GM20000 (cell line): ENCODE data around the gene PITPNC1.
"Not testable (repeated sequence)": the region's sequence is repeated elsewhere in the genome, so short reads cannot be mapped to it uniquely, and the experiment has no call there.

Experiments used
- DNase-seq: peaks from one replicate; pipeline ENCODE4 v3.0.0; 2012; ENCODE audit warnings: low spot score
- CTCF ChIP-seq: IDR thresholded peaks from 2 replicates; pipeline ENCODE4 v1.5.1; 2012; ENCODE audit warnings: mild to moderate bottlenecking, control low read depth; ENCODE audit errors: extremely low read depth, missing control alignments

Gene PITPNC1

GRCh38 chr17:67646472-67646871 lies 269.4 kb downstream of the PITPNC1 start:
- TF ChIP-seq CTCF = no peak
- DNase-seq = no peak

GRCh38 chr17:67647482-67647881 lies 270.4 kb downstream of the PITPNC1 start:
- DNase-seq = no peak
- TF ChIP-seq CTCF = no peak

- no peak for TF ChIP-seq CTCF
- DNase-seq = no peak
These were observed 271.2 kb downstream of the PITPNC1 start for GRCh38 chr17:67648032-67648905.

- not testable (repeated sequence) for DNase-seq
These were observed 271.8 kb downstream of the PITPNC1 start for GRCh38 chr17:67648906-67649295.

GRCh38 chr17:67649891-67650290 lies 272.8 kb downstream of the PITPNC1 start:
- no peak for DNase-seq
- TF ChIP-seq CTCF = no peak

GRCh38 chr17:67651218-67651579 lies 274.1 kb downstream of the PITPNC1 start:
- DNase-seq = not testable (repeated sequence)

- DNase-seq = no peak
- no peak for TF ChIP-seq CTCF
These were observed 275.4 kb downstream of the PITPNC1 start for GRCh38 chr17:67652433-67652832.

GRCh38 chr17:67655478-67656148 lies 278.5 kb downstream of the PITPNC1 start:
- no peak for TF ChIP-seq CTCF
- DNase-seq = no peak
